ENCODE data around the gene EDDM3A. TPM values are rescaled to one million over a fixed set of nuclear protein-coding genes. Genes with fewer than 3 reads are reported as not detected.

Gene EDDM3A
- total RNA-seq, 1 experiment from 2014 or later: not detected

DNA sequence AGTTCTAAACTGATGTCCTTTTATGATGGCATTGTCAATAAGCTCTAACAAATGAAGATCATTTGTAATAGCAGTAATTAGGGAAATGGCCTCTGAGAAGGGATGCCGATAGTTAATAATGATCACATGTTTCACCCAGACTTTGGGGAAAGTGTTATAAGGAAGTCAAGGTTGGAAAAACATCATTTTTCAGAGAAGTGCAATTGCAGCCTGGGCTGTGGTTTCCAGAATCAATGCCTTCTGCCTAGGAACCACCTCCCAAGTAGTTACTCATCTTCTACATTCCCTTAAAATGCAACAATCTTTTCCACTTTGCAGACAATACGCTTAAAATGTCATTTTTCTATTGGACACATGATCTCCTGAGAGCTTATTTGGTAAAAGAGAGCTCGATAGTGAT lies 879 bp downstream of the EDDM3A start:
- no peaks in the 10 kb centered on the region for H3K79me2 ChIP-seq (ENCODE audit: low read depth)
- CTCF ChIA-PET: no interaction called here
- H3K9me2 ChIP-seq (ENCODE audit: insufficient read depth): no peaks in the 10 kb centered on the region
- intact Hi-C loops (cut with micrococcal nuclease; ENCODE audit: unreplicated experiment): no loop called here
- POLR2A ChIA-PET (ENCODE audit: unreplicated experiment): no interaction called here
- no peaks in the 10 kb centered on the region for H4K20me1 ChIP-seq (ENCODE audit: insufficient read depth)
- H3K4me2 ChIP-seq: no peak overlapping the region
- H3K27ac ChIP-seq: no peak overlapping the region
- H3F3A ChIP-seq (ENCODE audit: insufficient read depth, low read depth): no peaks in the 10 kb centered on the region
- peaks cover 7% of the 10 kb centered on the region; the same call in 1 of the 2 replicates for H3K4me1 ChIP-seq (replicated peaks; ENCODE audit: insufficient read depth)
- no peaks in the 10 kb centered on the region for H3K36me3 ChIP-seq (ENCODE audit: low read depth)
- no peak overlapping the region for H3K4me3 ChIP-seq
- no TSS peak for BruUV-seq (replicated peaks)
- H3K9me3 ChIP-seq (ENCODE audit: insufficient read depth, low read depth): no peaks in the 10 kb centered on the region
- H3K27me3 ChIP-seq (ENCODE audit: insufficient read depth, low read depth): no peaks in the 10 kb centered on the region
- no peak for TF ChIP-seq EZH2 (IDR thresholded peaks at IDR 0.05; ENCODE audit: low read depth)
- TF ChIP-seq, protein P1, sequence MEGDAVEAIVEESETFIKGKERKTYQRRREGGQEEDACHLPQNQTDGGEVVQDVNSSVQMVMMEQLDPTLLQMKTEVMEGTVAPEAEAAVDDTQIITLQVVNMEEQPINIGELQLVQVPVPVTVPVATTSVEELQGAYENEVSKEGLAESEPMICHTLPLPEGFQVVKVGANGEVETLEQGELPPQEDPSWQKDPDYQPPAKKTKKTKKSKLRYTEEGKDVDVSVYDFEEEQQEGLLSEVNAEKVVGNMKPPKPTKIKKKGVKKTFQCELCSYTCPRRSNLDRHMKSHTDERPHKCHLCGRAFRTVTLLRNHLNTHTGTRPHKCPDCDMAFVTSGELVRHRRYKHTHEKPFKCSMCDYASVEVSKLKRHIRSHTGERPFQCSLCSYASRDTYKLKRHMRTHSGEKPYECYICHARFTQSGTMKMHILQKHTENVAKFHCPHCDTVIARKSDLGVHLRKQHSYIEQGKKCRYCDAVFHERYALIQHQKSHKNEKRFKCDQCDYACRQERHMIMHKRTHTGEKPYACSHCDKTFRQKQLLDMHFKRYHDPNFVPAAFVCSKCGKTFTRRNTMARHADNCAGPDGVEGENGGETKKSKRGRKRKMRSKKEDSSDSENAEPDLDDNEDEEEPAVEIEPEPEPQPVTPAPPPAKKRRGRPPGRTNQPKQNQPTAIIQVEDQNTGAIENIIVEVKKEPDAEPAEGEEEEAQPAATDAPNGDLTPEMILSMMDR (conservative IDR thresholded peaks at IDR 0.05): no peak
- DNase-seq: no peak
- no peak overlapping the region for H2AFZ ChIP-seq

DNA sequence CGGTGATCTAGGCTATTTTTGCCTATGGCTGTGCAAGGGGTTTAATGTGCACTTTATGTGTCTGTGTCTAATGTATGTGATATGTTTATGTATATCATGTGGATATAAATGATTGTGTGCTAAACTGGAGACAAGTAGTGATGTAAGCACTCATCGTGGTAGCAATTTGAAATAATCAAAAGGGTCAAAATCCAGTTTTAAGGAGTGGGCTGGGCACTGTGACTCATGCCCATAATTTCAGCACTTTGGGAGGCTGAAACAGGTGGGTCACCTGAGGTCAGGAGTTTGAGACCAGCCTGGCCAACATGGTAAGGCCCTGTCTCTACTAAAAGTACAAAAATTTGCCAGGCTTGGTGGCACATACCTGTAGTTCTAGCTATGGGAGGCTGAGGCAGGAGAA lies 2.8 kb downstream of the EDDM3A start:
- H3F3A ChIP-seq (ENCODE audit: insufficient read depth, low read depth): no peaks in the 10 kb centered on the region
- H3K79me2 ChIP-seq (ENCODE audit: low read depth): no peaks in the 10 kb centered on the region
- TF ChIP-seq EZH2 (IDR thresholded peaks at IDR 0.05; ENCODE audit: low read depth): no peak
- TF ChIP-seq, protein P1 (conservative IDR thresholded peaks at IDR 0.05): no peak
- H3K9me2 ChIP-seq (ENCODE audit: insufficient read depth): no peaks in the 10 kb centered on the region
- no peak overlapping the region for H2AFZ ChIP-seq
- no TSS peak for BruUV-seq (replicated peaks)
- H3K4me2 ChIP-seq: no peak overlapping the region
- no peaks in the 10 kb centered on the region for H4K20me1 ChIP-seq (ENCODE audit: insufficient read depth)
- 0 out of 2 replicates have a peak, but pooled peaks cover 3% of the 10 kb centered on the region for H3K4me1 ChIP-seq (replicated peaks; ENCODE audit: insufficient read depth)
- H3K4me3 ChIP-seq: no peak overlapping the region
- DNase-seq: no peak
- H3K36me3 ChIP-seq (ENCODE audit: low read depth): no peaks in the 10 kb centered on the region
- H3K9me3 ChIP-seq (ENCODE audit: insufficient read depth, low read depth): no peaks in the 10 kb centered on the region
- H3K27me3 ChIP-seq (ENCODE audit: insufficient read depth, low read depth): no peaks in the 10 kb centered on the region
- intact Hi-C loops (cut with micrococcal nuclease; ENCODE audit: unreplicated experiment): no loop called here
- H3K27ac ChIP-seq: no peak overlapping the region
- ChIA-PET POLR2A (ENCODE audit: unreplicated experiment) (no interaction called here), CTCF (no interaction called here)

DNA sequence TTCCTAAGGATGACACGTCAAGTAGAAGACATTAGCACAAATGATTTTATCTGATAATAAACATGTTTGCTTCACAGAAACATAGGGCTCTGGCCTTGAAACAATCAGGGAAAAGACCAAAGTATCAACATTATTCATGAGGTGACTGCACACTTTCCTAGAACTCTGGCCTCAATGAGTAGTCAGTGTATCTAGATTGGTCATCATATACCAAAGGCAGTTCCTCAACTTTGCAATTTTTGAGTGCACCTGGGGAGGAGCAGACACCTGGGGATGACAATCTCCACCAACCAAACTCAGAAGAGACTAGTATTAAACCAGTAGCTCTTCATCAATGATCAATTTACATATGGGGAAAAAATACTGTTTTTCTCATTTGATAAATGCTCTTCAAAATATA lies 4.5 kb downstream of the EDDM3A start:
- no peaks in the 10 kb centered on the region for H4K20me1 ChIP-seq (ENCODE audit: insufficient read depth)
- no peaks in the 10 kb centered on the region for H3K4me1 ChIP-seq (replicated peaks; ENCODE audit: insufficient read depth)
- CTCF ChIA-PET: interaction anchor here (0.7 kb wide), 1 partner anchor 42 kb away, joined by 3 read pairs; no protein-coding TSS in a partner anchor
- no peaks in the 10 kb centered on the region for H3K79me2 ChIP-seq (ENCODE audit: low read depth)
- H3F3A ChIP-seq (ENCODE audit: insufficient read depth, low read depth): no peaks in the 10 kb centered on the region
- no peak for DNase-seq
- no peaks in the 10 kb centered on the region for H3K27me3 ChIP-seq (ENCODE audit: insufficient read depth, low read depth)
- H3K27ac ChIP-seq: no peak overlapping the region
- no peak overlapping the region for H2AFZ ChIP-seq
- no peaks in the 10 kb centered on the region for H3K9me3 ChIP-seq (ENCODE audit: insufficient read depth, low read depth)
- H3K36me3 ChIP-seq (ENCODE audit: low read depth): no peaks in the 10 kb centered on the region
- H3K9me2 ChIP-seq (ENCODE audit: insufficient read depth): no peaks in the 10 kb centered on the region
- BruUV-seq (replicated peaks): no TSS peak
- no peak overlapping the region for H3K4me2 ChIP-seq
- intact Hi-C loops (cut with micrococcal nuclease; ENCODE audit: unreplicated experiment): no loop called here
- H3K4me3 ChIP-seq: no peak overlapping the region
- POLR2A ChIA-PET (ENCODE audit: unreplicated experiment): no interaction called here
- TF ChIP-seq, protein P1 (conservative IDR thresholded peaks at IDR 0.05): no peak
- TF ChIP-seq EZH2 (IDR thresholded peaks at IDR 0.05; ENCODE audit: low read depth): no peak

Data from PC-9 (cell line).